ENCODE data around the gene NUDT19. TPM values are rescaled to one million over a fixed set of nuclear protein-coding genes. Genes with fewer than 3 reads are reported as not detected.

The NUDT19 gene
- total and polyA plus RNA-seq, 2 experiments from 2014 or later = 2.4 to 3.9 TPM

- Histone ChIP-seq H3K4me2 (no peak overlapping the region), H3K79me2 (replicated peaks; ENCODE audit: insufficient read depth) (no peaks in the 10 kb centered on the region), H4K20me1 (replicated peaks; ENCODE audit: insufficient read depth) (no peaks in the 10 kb centered on the region), H2AFZ (no peak overlapping the region), H3K27ac (ENCODE audit: low read depth) (no peak overlapping the region), H3F3A (replicated peaks; ENCODE audit: low read depth) (no peaks in the 10 kb centered on the region), H3K9me2 (ENCODE audit: insufficient read depth) (no peaks in the 10 kb centered on the region), H3K36me3 (ENCODE audit: insufficient read depth) (no peaks in the 10 kb centered on the region), H3K4me1 (ENCODE audit: insufficient read depth) (no peaks in the 10 kb centered on the region), H3K4me3 (no peak overlapping the region), H3K27me3 (ENCODE audit: insufficient read depth) (no peaks in the 10 kb centered on the region)
- DNase-seq (ENCODE audit: low spot score) (no peak), ATAC-seq (no peak)
- Mint-ChIP-seq H3K27ac (no peak overlapping the region), H3K4me3 (no peak overlapping the region), H3K27me3 (ENCODE audit: insufficient read depth, low read depth, poor library complexity) (peaks cover 6% of the 10 kb centered on the region), H3K4me1 (no peaks in the 10 kb centered on the region), H3K36me3 (ENCODE audit: low read depth) (no peaks in the 10 kb centered on the region), H3K9me3 (no peaks in the 10 kb centered on the region)
- TF ChIP-seq NANOG (IDR thresholded peaks at IDR 0.05; ENCODE audit: borderline replicate concordance) (no peak), ETS1 (IDR thresholded peaks at IDR 0.05) (no peak), REST (IDR thresholded peaks at IDR 0.05; ENCODE audit: unreplicated experiment) (no peak), CTCF (conservative IDR thresholded peaks at IDR 0.05; ENCODE audit: low read depth in 2 of 2) (no peak), JUNB (IDR thresholded peaks at IDR 0.05; ENCODE audit: unreplicated experiment) (no peak), EZH2 (IDR thresholded peaks at IDR 0.05; ENCODE audit: low read depth, unreplicated experiment) (no peak), ZNF114 (CRISPR knock-in tag; IDR thresholded peaks at IDR 0.05) (no peak), CREB1 (CRISPR knock-in tag; IDR thresholded peaks at IDR 0.05; ENCODE audit: low read depth) (no peak), ZNF331 (CRISPR knock-in tag; IDR thresholded peaks at IDR 0.05; ENCODE audit: low read depth) (no peak), POLR2AphosphoS5 (IDR thresholded peaks at IDR 0.05; ENCODE audit: low read depth) (no peak), STAT1 (IDR thresholded peaks at IDR 0.05; ENCODE audit: unreplicated experiment) (no peak), EZH2phosphoT487 (IDR thresholded peaks at IDR 0.05; ENCODE audit: unreplicated experiment) (no peak), ZNF462 (CRISPR knock-in tag; IDR thresholded peaks at IDR 0.05) (no peak)
Measured at GRCh38 chr19:32743021-32743420, 51.4 kb downstream of the NUDT19 start.

Measured in GM23338 (cell line).